IMR-90 (cell line): ENCODE data around the gene USF1.

Experiments
- BHLHE40 ChIP-seq: fragments of 150-350 bp; IDR thresholded peaks from 2 replicates; pipeline ENCODE4 v1.6.1; 2016; ENCODE audit warnings: mild to moderate bottlenecking, low read depth, low read length
- CEBPB ChIP-seq: IDR thresholded peaks from 2 replicates; pipeline ENCODE4 v1.6.1; 2012; ENCODE audit warnings: low read depth, low read length, improper control_type of control experiment
- CTCF ChIP-seq: conservative IDR thresholded peaks from 2 replicates; pipeline ENCODE4 v1.5.1; 2012; ENCODE audit warnings: mild to moderate bottlenecking, low read depth, low read length, improper control_type of control experiment
- MAZ ChIP-seq: IDR thresholded peaks from 2 replicates; pipeline ENCODE4 v1.6.1; 2012; ENCODE audit warnings: low read depth, mild to moderate bottlenecking, low read length, improper control_type of control experiment, moderate library complexity, borderline replicate concordance
- MXI1 ChIP-seq: IDR thresholded peaks from 2 replicates; pipeline ENCODE4 v1.6.1; 2012; ENCODE audit warnings: low read depth, mild to moderate bottlenecking, low read length, moderate library complexity, borderline replicate concordance
- POLR2A ChIP-seq: IDR thresholded peaks from 2 replicates; pipeline ENCODE4 v1.6.1; 2012; ENCODE audit warnings: mild to moderate bottlenecking, low read depth, low read length
- RCOR1 ChIP-seq: IDR thresholded peaks from 2 replicates; pipeline ENCODE4 v1.6.1; 2012; ENCODE audit warnings: mild to moderate bottlenecking, low read length, improper control_type of control experiment; ENCODE audit not compliant: insufficient replicate concordance
- RFX5 ChIP-seq: IDR thresholded peaks from 2 replicates; pipeline ENCODE4 v1.8.0; 2012; ENCODE audit warnings: low read depth, mild to moderate bottlenecking, low read length, moderate library complexity
- SMC3 ChIP-seq: fragments of 150-350 bp; IDR thresholded peaks from 2 replicates; pipeline ENCODE4 v1.6.1; 2016; ENCODE audit warnings: low read depth, mild to moderate bottlenecking, antibody characterized with exemption, low read length, moderate library complexity
- USF2 ChIP-seq: fragments of 150-350 bp; IDR thresholded peaks from 2 replicates; pipeline ENCODE4 v1.6.1; 2017; ENCODE audit warnings: mild to moderate bottlenecking, antibody characterized with exemption, low read length, low read depth

GRCh38 chr1:161069731-161070270, 24.0 kb upstream of the USF1 start, which contains the start of gene ARHGAP30:
- TF ChIP-seq CTCF: no peak
- no peak for TF ChIP-seq POLR2A
- no peak for TF ChIP-seq RCOR1
- TF ChIP-seq BHLHE40: no peak
- no peak for TF ChIP-seq SMC3
- no peak for TF ChIP-seq USF2
- TF ChIP-seq MXI1: no peak
- no peak for TF ChIP-seq CEBPB
- no peak for TF ChIP-seq MAZ
- no peak for TF ChIP-seq RFX5
